AG10803 (cell line): ENCODE data around the gene CHD8.

Source experiments
- DNase-seq: peaks from one replicate; pipeline ENCODE4 v3.0.0; 2010; ENCODE audit warnings: low read depth
- H3K4me3 ChIP-seq: 2 replicates; pipeline ENCODE4 v1.5.1; 2011; ENCODE audit warnings: mild to moderate bottlenecking, low read length, control low read depth
- TF ChIP-seq, protein P1 (sequence below): conservative IDR thresholded peaks from 2 replicates; pipeline ENCODE4 v1.5.1; 2011; ENCODE audit warnings: mild to moderate bottlenecking, low read length, control low read depth, inconsistent platforms

CHD8 gene

DNA sequence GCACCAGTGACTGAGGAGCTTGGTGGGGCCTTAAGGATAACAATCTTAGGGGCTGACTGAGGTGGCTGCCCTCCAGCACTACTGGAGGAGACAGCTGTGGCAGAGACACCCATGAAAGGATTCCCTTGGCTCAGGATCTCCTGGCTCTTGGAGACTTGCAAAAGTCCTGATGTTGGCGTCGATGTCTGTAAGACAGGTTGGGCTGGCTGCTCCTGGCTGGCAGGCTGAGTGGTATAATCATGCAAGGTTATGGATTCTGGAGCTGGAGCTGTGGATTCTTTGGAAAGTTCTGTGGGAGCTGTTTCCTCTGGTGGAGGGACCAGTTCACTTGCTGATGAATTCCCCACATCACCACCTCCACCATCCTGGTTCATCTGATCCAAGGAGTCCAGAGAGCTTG lies 24.8 kb downstream of the CHD8 start:
- TF ChIP-seq, protein P1, sequence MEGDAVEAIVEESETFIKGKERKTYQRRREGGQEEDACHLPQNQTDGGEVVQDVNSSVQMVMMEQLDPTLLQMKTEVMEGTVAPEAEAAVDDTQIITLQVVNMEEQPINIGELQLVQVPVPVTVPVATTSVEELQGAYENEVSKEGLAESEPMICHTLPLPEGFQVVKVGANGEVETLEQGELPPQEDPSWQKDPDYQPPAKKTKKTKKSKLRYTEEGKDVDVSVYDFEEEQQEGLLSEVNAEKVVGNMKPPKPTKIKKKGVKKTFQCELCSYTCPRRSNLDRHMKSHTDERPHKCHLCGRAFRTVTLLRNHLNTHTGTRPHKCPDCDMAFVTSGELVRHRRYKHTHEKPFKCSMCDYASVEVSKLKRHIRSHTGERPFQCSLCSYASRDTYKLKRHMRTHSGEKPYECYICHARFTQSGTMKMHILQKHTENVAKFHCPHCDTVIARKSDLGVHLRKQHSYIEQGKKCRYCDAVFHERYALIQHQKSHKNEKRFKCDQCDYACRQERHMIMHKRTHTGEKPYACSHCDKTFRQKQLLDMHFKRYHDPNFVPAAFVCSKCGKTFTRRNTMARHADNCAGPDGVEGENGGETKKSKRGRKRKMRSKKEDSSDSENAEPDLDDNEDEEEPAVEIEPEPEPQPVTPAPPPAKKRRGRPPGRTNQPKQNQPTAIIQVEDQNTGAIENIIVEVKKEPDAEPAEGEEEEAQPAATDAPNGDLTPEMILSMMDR = no peak
- H3K4me3 ChIP-seq = no peak overlapping the region
- no peak for DNase-seq

DNA sequence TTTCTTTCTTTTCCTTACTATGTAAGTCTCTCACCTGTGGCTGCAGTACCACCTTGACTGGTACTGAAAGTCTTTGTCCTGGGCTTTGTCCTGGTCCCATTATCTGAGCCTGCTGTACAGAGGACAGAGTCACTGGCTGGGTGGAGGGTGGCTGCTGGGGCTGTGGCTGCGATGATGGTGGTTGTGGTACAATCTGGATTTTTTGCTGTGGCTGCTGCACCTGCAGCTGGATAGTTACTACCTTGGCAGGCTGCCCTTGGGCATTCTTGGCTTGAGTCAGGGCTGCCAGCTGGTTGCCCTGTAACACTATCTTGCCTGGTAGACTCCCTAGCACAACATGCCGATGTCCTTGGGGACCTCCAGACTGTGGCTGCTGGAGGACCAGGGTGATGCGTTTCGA lies 27.0 kb downstream of the CHD8 start:
- TF ChIP-seq, protein P1 = no peak
- peak; percentile 4 for DNase-seq
- no peak overlapping the region for H3K4me3 ChIP-seq

DNA sequence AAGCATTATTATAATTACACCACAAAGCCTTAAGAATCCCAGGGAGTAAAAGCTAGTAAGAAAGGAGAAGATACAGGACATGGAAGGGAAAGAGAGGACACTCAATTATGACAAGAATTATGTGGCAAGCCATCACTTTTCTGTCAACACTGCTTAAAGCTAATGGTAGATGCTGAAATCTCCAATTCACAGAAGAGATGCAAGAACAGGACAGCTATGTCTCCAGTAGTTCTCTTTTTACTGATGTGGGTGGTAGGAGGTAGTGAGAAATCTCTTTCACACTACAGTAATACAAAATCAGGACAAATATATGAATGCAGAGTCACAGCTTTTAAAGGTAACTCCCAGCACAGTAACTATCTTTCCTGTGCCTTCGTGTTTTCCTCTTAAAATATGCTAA lies 29.2 kb downstream of the CHD8 start:
- DNase-seq = no peak
- TF ChIP-seq, protein P1 = no peak
- no peak overlapping the region for H3K4me3 ChIP-seq

DNA sequence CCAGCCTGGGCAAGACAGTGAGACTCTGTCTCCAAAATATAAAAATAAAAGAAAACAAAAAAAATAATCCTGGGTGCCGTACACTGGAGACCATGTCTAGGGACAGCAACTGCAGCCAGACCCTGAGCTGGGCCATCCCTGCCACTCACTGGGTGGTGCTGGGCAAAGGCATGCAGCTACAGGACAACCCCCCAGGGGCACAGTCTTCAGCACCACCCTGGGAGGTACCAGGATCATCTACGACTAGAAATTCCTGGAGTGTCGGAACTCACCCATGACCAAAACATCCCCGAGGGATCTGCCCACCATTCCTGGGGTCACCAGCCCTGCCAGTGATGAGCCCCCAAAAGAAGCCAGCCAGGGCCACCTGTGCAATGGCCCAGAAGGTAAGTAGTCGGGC lies 36.4 kb downstream of the CHD8 start:
- no peak overlapping the region for H3K4me3 ChIP-seq
- TF ChIP-seq, protein P1 = no peak
- DNase-seq = no peak

DNA sequence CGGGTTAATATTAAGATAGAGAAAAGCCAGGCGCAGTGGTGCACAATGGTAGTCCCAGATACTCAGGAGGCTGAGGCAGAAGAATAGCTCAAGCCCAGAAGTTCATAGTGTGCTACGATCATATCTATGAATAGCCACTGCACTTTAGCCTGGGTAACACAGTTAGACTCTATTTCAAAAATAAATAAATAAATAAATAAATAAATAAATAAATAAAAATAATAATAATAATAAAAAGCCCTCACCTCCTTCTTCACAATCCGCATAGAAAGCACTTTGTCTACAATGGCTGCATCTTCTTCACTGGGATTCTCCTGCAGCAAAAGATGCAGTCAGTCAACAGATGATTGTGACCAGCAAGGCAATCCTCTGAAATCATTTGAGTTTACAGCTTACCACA lies 40.6 kb downstream of the CHD8 start:
- DNase-seq = no peak
- H3K4me3 ChIP-seq = no peak overlapping the region
- TF ChIP-seq, protein P1 = no peak

DNA sequence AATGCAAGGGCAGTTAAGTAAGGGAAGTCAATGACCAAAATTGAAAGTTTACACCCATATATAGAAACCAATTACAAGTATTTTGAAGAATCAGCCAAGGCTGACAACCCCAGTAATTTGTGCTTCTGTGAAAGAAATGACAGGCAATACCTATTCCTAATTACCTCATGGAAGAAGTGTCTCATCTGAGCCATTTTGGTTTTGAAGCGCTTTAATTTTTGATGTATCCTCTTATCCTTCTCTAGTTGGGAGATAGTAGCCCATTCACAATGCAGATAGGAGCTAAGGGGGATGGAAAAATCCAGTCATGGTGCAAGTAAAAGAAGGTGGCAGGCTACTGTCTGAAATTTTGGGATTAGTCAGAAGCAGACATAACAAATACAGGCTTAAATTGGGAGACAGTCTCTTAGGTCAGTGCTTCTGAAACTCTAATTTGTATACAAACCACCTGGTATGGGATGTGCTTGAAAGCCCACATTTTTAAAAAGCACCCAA lies 41.7 kb downstream of the CHD8 start:
- TF ChIP-seq, protein P1 = no peak
- H3K4me3 ChIP-seq = no peak overlapping the region
- no peak for DNase-seq

DNA sequence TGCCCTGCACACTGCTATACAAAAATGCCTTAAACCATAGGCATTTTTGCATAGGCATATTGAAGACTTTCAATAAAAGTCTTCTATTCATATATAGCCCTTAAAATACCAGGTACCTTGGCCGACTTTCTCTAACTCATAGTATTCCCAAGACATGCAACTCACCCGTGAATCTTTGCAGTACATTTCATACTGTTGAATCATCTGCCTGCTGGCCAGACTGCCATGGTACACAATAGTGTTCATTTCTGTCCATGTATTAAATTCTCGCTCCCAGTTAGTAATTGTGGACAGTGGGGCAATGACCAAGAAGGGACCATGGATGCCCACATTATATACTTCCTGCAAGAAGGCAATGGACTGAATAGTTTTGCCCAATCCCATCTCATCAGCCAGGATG lies 47.8 kb downstream of the CHD8 start:
- H3K4me3 ChIP-seq = no peak overlapping the region
- DNase-seq = peak; percentile 49
- TF ChIP-seq, protein P1 = no peak
